H1 (cell line): ENCODE measurements around the gene TOP1. TPM values are rescaled to one million over a fixed set of nuclear protein-coding genes. Genes with fewer than 3 reads are reported as not detected.

ENCODE experiments used
- CTCF ChIA-PET: fragments of 300-600 bp; sonication (Branson Sonifier 250); formaldehyde crosslinking; loops from one replicate; lab custom pipeline; 2021; ENCODE audit not compliant: partially characterized antibody; lab: Charles Lee
- POLR2A ChIA-PET: fragments of 300-600 bp; sonication (Branson Sonifier 250); formaldehyde crosslinking; loops from one replicate; lab custom pipeline; 2021; ENCODE audit warnings: inconsistent platforms; ENCODE audit not compliant: partially characterized antibody; lab: Charles Lee
- DNase-seq, 2 experiments: peaks; one replicate each; pipeline versions ENCODE4 v3.0.0 to v3.0.0-alpha.2; 2010 to 2022; ENCODE audit warnings: low spot score in 2 of 2, low read depth in 1 of 2, mixed read lengths in 1 of 2
- FAIRE-seq: peaks from 2 replicates; lab custom pipeline; 2011; peaks lifted over from hg19 to GRCh38; lab: Jason Lieb, UNC
- H2AFZ ChIP-seq: 2 replicates; pipeline ENCODE4 v1.8.1; 2012; ENCODE audit warnings: low read length, inconsistent platforms
- H2AK5ac ChIP-seq: 2 replicates; pipeline ENCODE4 v1.6.1; 2013; ENCODE audit warnings: low read depth, low read length
- H2BK120ac ChIP-seq: replicated peaks from 2 replicates; pipeline ENCODE3; 2013; ENCODE audit warnings: low read depth, low read length, inconsistent platforms
- H2BK12ac ChIP-seq: 2 replicates; pipeline ENCODE4 v1.6.1; 2013; ENCODE audit warnings: low read depth, low read length
- H2BK15ac ChIP-seq: 2 replicates; pipeline ENCODE4 v1.6.1; 2013; ENCODE audit warnings: low read length
- H2BK20ac ChIP-seq: 2 replicates; pipeline ENCODE4 v1.6.1; 2013; ENCODE audit warnings: low read length
- H2BK5ac ChIP-seq: 2 replicates; pipeline ENCODE4 v1.6.1; 2013; ENCODE audit warnings: low read depth, low read length
- H3K14ac ChIP-seq: 2 replicates; pipeline ENCODE4 v1.6.1; 2013; ENCODE audit warnings: inconsistent platforms; ENCODE audit not compliant: insufficient read length
- H3K18ac ChIP-seq: 2 replicates; pipeline ENCODE4 v1.6.1; 2013; ENCODE audit warnings: low read length; ENCODE audit errors: extremely low read depth
- H3K23ac ChIP-seq: 2 replicates; pipeline ENCODE4 v1.6.1; 2013; ENCODE audit warnings: inconsistent platforms; ENCODE audit not compliant: insufficient read length
- H3K23me2 ChIP-seq: 2 replicates; pipeline ENCODE4 v1.6.1; 2013; ENCODE audit warnings: low read depth, low read length
- H3K27ac ChIP-seq: 2 replicates; pipeline ENCODE4 v1.6.1; 2011; ENCODE audit warnings: low read depth, low read length, inconsistent platforms
- H3K27me3 ChIP-seq, 4 experiments: replicated peaks in 1 of 4; 1 replicate in 1 of 4; 2 replicates in 3 of 4; pipeline versions ENCODE4 v1.6.1 to v1.8.1; 2011 to 2013; ENCODE audit warnings: low read length in 3 of 4, mild to moderate bottlenecking in 3 of 4, inconsistent platforms in 2 of 4, mixed read lengths in 2 of 4, moderate library complexity in 1 of 4; ENCODE audit not compliant: control insufficient read depth in 3 of 4, insufficient read depth in 3 of 4; ENCODE audit errors: extremely low read depth in 1 of 4
- H3K36me3 ChIP-seq, 4 experiments: 2 replicates each; pipeline versions ENCODE4 v1.6.1 to v1.8.1; 2011 to 2013; ENCODE audit warnings: mild to moderate bottlenecking in 4 of 4, low read length in 3 of 4, moderate library complexity in 2 of 4, control low read depth in 1 of 4, inconsistent platforms in 1 of 4; ENCODE audit not compliant: insufficient read depth in 4 of 4, control insufficient read depth in 2 of 4
- H3K4ac ChIP-seq: replicated peaks from 2 replicates; pipeline ENCODE3; 2013; ENCODE audit warnings: low read length, low read depth, mixed read lengths, inconsistent platforms; ENCODE audit not compliant: insufficient read length
- H3K4me1 ChIP-seq, 4 experiments: replicated peaks in 1 of 4; 1 replicate in 1 of 4; 2 replicates in 3 of 4; pipeline versions ENCODE4 v1.6.1 to v1.8.1; 2011 to 2013; ENCODE audit warnings: low read length in 3 of 4, inconsistent platforms in 2 of 4, mixed read lengths in 1 of 4; ENCODE audit not compliant: insufficient read depth in 4 of 4, control insufficient read depth in 3 of 4
- H3K4me2 ChIP-seq, 2 experiments: 2 replicates each; pipeline versions ENCODE4 v1.6.1 to v1.8.1; 2011 to 2013; ENCODE audit warnings: low read depth in 2 of 2, low read length in 2 of 2, control low read depth in 1 of 2, inconsistent platforms in 1 of 2, mild to moderate bottlenecking in 1 of 2; ENCODE audit not compliant: insufficient read depth in 1 of 2
- H3K4me3 ChIP-seq, 4 experiments: fragments of 200-600, 300-600 bp in 1 of 4; sonication (generic), shearing (Covaris generic), sonication (Bioruptor Twin) in 1 of 4; 2 replicates each; pipeline versions ENCODE4 v1.5.1 to v1.8.1; 2011 to 2016; ENCODE audit warnings: low read length in 4 of 4, low read depth in 3 of 4, control low read depth in 2 of 4, inconsistent platforms in 2 of 4, mild to moderate bottlenecking in 2 of 4, mixed read lengths in 1 of 4, moderate library complexity in 1 of 4; ENCODE audit not compliant: insufficient read depth in 2 of 4; ENCODE audit errors: extremely low read depth in 1 of 4
- H3K56ac ChIP-seq: replicated peaks from 2 replicates; pipeline ENCODE3; 2013; ENCODE audit warnings: low read depth, mild to moderate bottlenecking, mixed read lengths, low read length, inconsistent platforms; ENCODE audit not compliant: insufficient read length
- H3K79me1 ChIP-seq: 2 replicates; pipeline ENCODE4 v1.6.1; 2013; ENCODE audit warnings: low read depth, low read length, control low read depth
- H3K79me2 ChIP-seq, 2 experiments: 2 replicates each; pipeline versions ENCODE4 v1.6.1 to v1.8.1; 2012 to 2013; ENCODE audit warnings: low read length in 2 of 2, mild to moderate bottlenecking in 2 of 2, inconsistent platforms in 1 of 2; ENCODE audit not compliant: insufficient read depth in 2 of 2, control insufficient read depth in 1 of 2
- H3K9ac ChIP-seq, 4 experiments: replicated peaks in 1 of 4; 1 replicate in 1 of 4; 2 replicates in 3 of 4; pipeline versions ENCODE4 v1.6.1 to v1.8.1; 2011 to 2013; ENCODE audit warnings: low read depth in 3 of 4, low read length in 3 of 4, control low read depth in 2 of 4, mild to moderate bottlenecking in 2 of 4, moderate library complexity in 2 of 4, inconsistent platforms in 1 of 4; ENCODE audit errors: extremely low read depth in 1 of 4
- H3K9me3 ChIP-seq, 2 experiments: 2 replicates each; pipeline versions ENCODE4 v1.6.1 to v1.8.1; 2012 to 2013; ENCODE audit warnings: mild to moderate bottlenecking in 2 of 2, moderate library complexity in 2 of 2, control low read depth in 1 of 2, inconsistent platforms in 1 of 2, low read depth in 1 of 2, low read length in 1 of 2, mixed read lengths in 1 of 2; ENCODE audit not compliant: insufficient read depth in 2 of 2
- H4K20me1 ChIP-seq, 2 experiments: replicated peaks in 1 of 2; 2 replicates each; pipeline versions ENCODE3 to v1.8.1; 2011 to 2013; ENCODE audit warnings: inconsistent platforms in 2 of 2, low read length in 2 of 2, mild to moderate bottlenecking in 1 of 2; ENCODE audit not compliant: insufficient read depth in 2 of 2, control insufficient read depth in 1 of 2
- H4K5ac ChIP-seq: 2 replicates; pipeline ENCODE4 v1.6.1; 2013; ENCODE audit warnings: low read length, low read depth, mixed read lengths, inconsistent platforms; ENCODE audit not compliant: insufficient read length
- H4K8ac ChIP-seq: 2 replicates; pipeline ENCODE4 v1.8.0; 2013; ENCODE audit warnings: mild to moderate bottlenecking, moderate library complexity, low read length, inconsistent platforms; ENCODE audit not compliant: insufficient read depth; ENCODE audit errors: extremely low read depth
- H4K91ac ChIP-seq: replicated peaks from 2 replicates; pipeline ENCODE3; 2013; ENCODE audit warnings: low read length, mixed read lengths, inconsistent platforms; ENCODE audit not compliant: insufficient read length
- BACH1 ChIP-seq: IDR thresholded peaks from 2 replicates; pipeline ENCODE4 v1.6.1; 2012; ENCODE audit warnings: low read length, improper control_type of control experiment
- CBX5 ChIP-seq: fragments of 300-800, 300-1000 bp; sonication (generic); IDR thresholded peaks from 2 replicates; pipeline ENCODE4 v1.7.1; 2016; ENCODE audit warnings: antibody characterized with exemption, low read length, low read depth
- NANOG ChIP-seq: IDR thresholded peaks from 2 replicates; pipeline ENCODE4 v1.6.1; 2011; ENCODE audit warnings: low read length, low read depth, mild to moderate bottlenecking, inconsistent platforms; ENCODE audit not compliant: insufficient read depth, poor library complexity, severe bottlenecking
- POU5F1 ChIP-seq: IDR thresholded peaks from 2 replicates; pipeline ENCODE4 v1.6.1; 2011; ENCODE audit warnings: low read depth, mild to moderate bottlenecking, low read length, moderate library complexity
- RAD21 ChIP-seq, 2 experiments: IDR thresholded peaks in 1 of 2; conservative IDR thresholded peaks in 1 of 2; 2 replicates each; pipeline ENCODE4 v1.6.1; 2011; ENCODE audit warnings: low read depth in 2 of 2, low read length in 2 of 2, improper control_type of control experiment in 1 of 2, inconsistent platforms in 1 of 2, mild to moderate bottlenecking in 1 of 2, moderate library complexity in 1 of 2
- SP2 ChIP-seq: IDR thresholded peaks from 2 replicates; pipeline ENCODE4 v1.6.1; 2012; ENCODE audit warnings: mild to moderate bottlenecking, low read length, inconsistent platforms
- WGBS, 2 experiments: shearing (Covaris generic) in 1 of 2; methylation state at CpG; one replicate each; pipeline versions ENCODE4 v1.1.6 to v1.1.7; 2013 to 2015; ENCODE audit warnings: low lambda C conversion rate in 2 of 2, mixed read lengths in 2 of 2, inconsistent platforms in 1 of 2, low coverage in 1 of 2, missing lambda C conversion rate in 1 of 2; ENCODE audit not compliant: insufficient replicate concordance in 2 of 2, insufficient coverage in 1 of 2, insufficient read length in 1 of 2; ENCODE audit errors: extremely low coverage in 1 of 2, missing lambda C conversion rate in 1 of 2; 5-methylcytosine and 5-hydroxymethylcytosine counted together
- polyA plus RNA-seq, 7 experiments: library from polyadenylated mRNA; depleted of rRNA in 3 of 7; stranded (reverse) in 5 of 7; unstranded in 2 of 7; fragments of >200 nt in 5 of 7; fragments of 200-250 nt in 2 of 7; gene quantifications; 1 replicate in 5 of 7; 2 replicates in 1 of 7; 4 replicates in 1 of 7; pipeline versions ENCODE4 v1.2.1 to v1.2.3, GENCODE V29; 2011 to 2013; ENCODE audit warnings: missing spikeins in 2 of 7, mixed read lengths in 2 of 7
- total RNA-seq: library from RNA; stranded (reverse); fragmentation: NEBNext Ultra II Directional; extraction: Animal tissue kit (Norgen Biotek cat#: 25700); gene quantifications from 2 replicates; pipeline ENCODE4 v1.2.1, GENCODE V29; 2021
- TF ChIP-seq, protein P1 (sequence below): IDR thresholded peaks from 2 replicates; pipeline ENCODE4 v1.6.1; 2011; ENCODE audit warnings: low read depth, mild to moderate bottlenecking, low read length; ENCODE audit not compliant: insufficient read depth

Gene TOP1
- total and polyA plus RNA-seq, 2 of the 8 experiments (the other 6 are each of a cell fraction or from before 2014, with no cell fraction given) = 7.4 to 108 TPM

- Histone ChIP-seq H2AFZ (no peak overlapping the region), H3K4me2 (no peak overlapping the region), H3K9me3 (no peaks in the 10 kb centered on the region), H2BK20ac (no peak overlapping the region), H3K79me2 (no peaks in the 10 kb centered on the region), H3K27ac (no peak overlapping the region), H3K4me1 (peaks cover 0 to 4% (median 2%) of the 10 kb centered on the region in 4 experiments; a peak in 2 of 7 replicates), H3K9ac (no peak overlapping the region), H3K56ac (no peak overlapping the region), H4K91ac (no peak overlapping the region), H2BK12ac (0 out of 2 replicates have a peak overlapping the region, but pooled peaks have one; percentile 2), H2AK5ac (no peak overlapping the region), H3K4me3 (no peak overlapping the region), H4K5ac (no peak overlapping the region), H3K23ac (no peak overlapping the region), H3K36me3 (no peaks in the 10 kb centered on the region), H4K8ac (no peak overlapping the region), H4K20me1 (no peaks in the 10 kb centered on the region), H2BK5ac (no peak overlapping the region), H3K4ac (no peak overlapping the region), H3K23me2 (no peaks in the 10 kb centered on the region), H3K14ac (no peak overlapping the region), H3K18ac (no peak overlapping the region), H3K27me3 (no peaks in the 10 kb centered on the region), H2BK120ac (no peak overlapping the region), H3K79me1 (no peaks in the 10 kb centered on the region), H2BK15ac (no peak overlapping the region)
- ChIA-PET CTCF (interaction anchor here (0.6 kb wide), 2 partner anchors 185 to 330 kb away, joined by 3 to 4 read pairs; no protein-coding TSS in a partner anchor), POLR2A (interaction anchor here (1.3 kb wide), 2 partner anchors 9 to 31 kb away, joined by 5 to 8 read pairs; partner anchors contain the start of gene TOP1)
- 48% methylated on average over 6 of the region's 6 CpGs; no CpG with 5 or more reads in 1 of the 2 experiments for WGBS, 2 experiments
- FAIRE-seq (no peak), DNase-seq (peak; percentile 41 to 64)
- TF ChIP-seq CBX5 (no peak), BACH1 (no peak), RAD21 (IDR thresholded peaks at IDR 0.05 in 1 of 2, conservative IDR thresholded peaks at IDR 0.05 in 1 of 2; ENCODE audit: low read depth in 2 of 2, low read length in 2 of 2) (no peak), POU5F1 (no peak), NANOG (peak; percentile 64), SP2 (no peak)
- TF ChIP-seq, protein P1, sequence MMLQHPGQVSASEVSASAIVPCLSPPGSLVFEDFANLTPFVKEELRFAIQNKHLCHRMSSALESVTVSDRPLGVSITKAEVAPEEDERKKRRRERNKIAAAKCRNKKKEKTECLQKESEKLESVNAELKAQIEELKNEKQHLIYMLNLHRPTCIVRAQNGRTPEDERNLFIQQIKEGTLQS = no peak
Measured at GRCh38 chr20:40997116-40997515, 31.5 kb upstream of the TOP1 start.
